ENCODE measurements around the gene HLF.

Gene HLF

DNA sequence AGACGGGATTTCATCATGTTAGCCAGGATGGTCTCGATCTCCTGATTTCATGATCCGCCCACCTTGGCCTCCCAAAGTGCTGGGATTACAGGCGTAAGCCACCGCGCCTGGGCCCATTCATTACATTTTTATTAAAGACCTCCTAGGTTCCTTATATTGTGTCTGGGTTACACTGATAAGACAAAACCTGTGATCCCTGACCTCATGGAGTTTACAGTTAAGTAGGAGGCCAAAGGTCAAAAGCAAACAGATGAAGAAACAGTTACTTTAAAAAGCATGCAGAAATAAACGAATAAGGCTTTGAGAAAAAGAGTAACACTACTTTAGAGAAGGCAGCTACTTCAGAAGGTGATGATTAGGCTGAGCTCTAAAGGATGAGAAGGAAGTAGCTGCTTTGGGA lies 14.9 kb upstream of the HLF start:
- H3K4me3 ChIP-seq (ENCODE audit: low read depth, low read length) = no peak overlapping the region

DNA sequence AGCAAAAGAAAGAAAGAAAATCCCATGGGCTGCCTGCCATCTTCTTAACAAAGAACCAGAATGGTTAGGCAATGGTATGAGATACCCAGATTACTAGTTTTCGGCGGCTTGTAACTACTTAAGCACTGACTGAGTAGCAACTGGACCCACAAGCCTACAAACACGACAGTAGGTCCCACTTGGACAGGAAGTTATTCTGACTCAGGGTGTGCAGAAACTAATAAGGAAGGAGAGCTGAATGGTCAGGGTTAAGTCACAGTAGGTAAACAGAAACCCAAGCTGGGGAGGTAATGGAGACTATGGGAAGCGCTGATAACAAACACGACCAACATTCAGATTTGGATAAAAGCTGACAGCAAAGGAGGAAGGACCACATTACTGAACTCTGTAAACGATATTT lies 10.4 kb upstream of the HLF start:
- no peak overlapping the region for H3K4me3 ChIP-seq (ENCODE audit: low read depth, low read length)

DNA sequence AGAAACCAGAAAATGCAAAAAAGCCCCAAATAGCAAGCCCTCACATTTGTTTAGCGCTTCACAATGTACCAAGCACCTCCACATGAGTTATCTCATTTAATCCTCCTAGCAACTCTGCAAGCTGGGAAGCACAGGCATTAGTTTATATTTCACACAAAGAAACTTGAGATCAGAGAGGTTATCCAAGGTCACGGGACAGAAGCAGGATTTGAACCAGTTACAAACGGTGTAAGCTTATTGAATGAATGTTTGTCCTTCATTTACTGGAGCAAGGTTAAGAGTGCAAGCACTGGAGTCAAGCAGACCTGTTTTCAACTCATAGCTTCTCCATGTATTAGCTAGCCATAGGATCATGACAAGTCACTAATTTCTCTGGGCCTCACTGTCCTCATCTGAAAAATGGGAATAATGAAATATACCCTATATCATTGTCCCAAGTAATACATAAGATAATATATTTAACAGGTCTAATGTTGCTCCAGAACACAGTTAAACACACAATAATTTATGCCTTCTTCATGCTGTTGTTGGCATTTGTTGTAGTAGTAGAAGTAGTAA lies 6.1 kb upstream of the HLF start:
- no peak overlapping the region for H3K4me3 ChIP-seq (ENCODE audit: low read depth, low read length)

DNA sequence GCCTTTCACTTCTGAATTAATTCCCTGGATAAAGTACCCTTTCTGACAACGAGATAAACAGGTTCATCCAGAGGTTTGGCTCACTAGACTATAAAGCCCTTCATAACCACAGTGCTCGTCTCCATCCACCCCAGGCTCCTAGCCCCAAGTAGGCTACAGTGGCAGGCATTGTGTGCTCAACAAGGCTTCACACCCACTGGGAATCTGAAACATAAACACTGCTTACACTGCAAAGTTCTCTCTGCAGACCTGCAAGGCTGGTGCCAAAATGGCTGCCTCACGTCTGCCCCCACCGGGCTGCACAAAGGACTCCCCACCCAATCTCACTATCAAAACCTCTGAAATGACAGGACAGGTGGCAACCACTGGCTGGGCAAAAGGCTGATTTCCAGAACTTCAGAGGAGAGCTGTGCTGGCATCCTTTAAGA lies 5.1 kb upstream of the HLF start:
- H3K4me3 ChIP-seq (ENCODE audit: low read depth, low read length) = no peak overlapping the region

DNA sequence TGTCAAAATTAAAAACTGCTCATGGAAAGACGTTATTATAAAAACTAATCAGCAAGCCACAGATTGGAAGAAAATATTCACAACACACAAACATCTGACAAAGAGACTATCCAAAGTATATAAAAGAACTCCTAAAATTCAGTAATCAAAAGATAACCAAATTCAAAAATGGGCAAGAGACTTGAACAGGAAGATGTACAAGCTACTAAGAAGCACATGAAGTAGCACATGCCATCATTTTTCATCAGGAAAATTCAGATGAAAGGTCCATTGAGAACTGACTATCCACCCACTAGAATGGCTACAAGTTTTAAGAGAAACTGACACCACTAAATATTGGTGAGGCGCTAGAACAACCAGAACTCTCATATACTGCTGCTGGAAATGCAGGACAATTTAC lies 3.4 kb upstream of the HLF start:
- no peak overlapping the region for H3K4me3 ChIP-seq (ENCODE audit: low read depth, low read length)

DNA sequence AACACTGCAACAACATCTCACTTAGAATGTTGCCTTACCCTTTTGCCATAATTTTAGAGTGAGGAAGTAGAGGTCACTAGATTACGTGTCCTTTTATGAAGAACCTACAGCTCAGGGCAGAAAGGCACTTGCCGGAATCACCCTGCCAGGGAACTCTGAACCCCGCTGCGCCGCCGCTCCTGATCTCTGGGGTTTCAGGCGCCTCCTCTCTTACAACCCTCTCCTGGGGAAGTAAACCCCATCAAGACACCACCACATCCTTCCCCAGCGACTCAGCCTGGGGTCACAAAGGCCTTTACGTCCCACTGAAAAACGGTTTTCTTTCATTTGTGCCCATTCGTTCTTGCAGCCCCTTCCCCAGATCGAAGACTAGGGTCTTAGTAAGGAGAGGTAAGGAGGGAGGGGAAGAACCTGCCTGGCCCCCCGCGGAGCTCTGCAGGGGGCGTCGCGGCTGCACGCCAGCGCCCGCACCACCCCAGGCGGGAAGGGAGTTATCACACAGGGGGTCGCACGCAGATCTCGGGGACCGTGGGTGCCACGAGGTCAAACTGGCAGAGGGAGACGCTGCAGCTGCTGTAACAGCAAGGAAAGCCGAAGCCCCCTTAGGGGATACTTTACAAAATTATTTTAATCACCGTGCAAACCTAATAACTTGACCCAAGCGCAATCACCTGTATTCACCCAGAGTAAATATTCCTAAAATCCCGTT lies 1.0 kb upstream of the HLF start:
- H3K4me3 ChIP-seq (ENCODE audit: low read depth, low read length) = peak overlapping the region; percentile 27

DNA sequence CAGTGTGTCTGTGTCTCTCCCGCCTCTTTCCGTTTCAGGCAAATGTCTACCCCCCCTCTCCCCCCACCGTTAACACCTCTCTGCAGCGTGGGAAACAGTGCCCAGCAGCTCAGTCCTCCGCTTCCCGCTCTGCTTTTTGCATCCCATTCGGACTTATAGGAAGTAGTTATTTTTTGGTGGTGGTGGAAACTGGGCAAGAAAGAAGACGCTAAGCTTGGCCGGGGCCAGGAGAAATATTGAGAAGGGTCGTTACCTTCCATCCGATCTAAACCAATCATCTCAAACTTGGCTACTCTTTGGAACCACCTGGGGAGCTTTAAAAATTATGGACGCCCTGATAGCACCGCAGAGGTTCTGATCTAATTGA lies 499 bp upstream of the HLF start:
- H3K4me3 ChIP-seq (ENCODE audit: low read depth, low read length) = no peak overlapping the region

DNA sequence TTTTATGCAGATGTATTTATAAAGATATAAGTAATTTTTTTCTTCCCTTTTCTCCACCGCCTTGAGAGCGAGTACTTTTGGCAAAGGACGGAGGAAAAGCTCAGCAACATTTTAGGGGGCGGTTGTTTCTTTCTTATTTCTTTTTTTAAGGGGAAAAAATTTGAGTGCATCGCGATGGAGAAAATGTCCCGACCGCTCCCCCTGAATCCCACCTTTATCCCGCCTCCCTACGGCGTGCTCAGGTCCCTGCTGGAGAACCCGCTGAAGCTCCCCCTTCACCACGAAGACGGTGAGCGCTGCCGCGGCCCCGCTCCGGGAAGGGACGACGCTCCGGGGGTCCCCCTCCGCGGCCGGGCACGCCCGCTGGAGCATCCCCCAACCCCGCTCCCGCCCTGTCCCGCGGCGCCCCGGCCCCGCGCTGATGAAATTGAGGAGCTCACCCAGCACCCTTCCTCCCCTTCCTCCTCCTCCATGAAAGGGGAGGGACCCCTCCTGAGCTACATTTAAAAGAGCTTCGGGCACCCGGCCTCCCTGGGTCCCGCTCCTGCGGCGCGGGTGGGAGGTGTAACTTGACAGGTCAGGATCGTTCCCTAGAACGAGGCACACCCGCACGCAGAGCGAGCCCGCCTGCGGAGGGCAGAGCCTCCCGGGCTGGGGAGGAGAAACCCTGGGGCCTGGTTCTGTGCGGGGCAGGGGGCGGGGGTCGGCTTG lies 706 bp downstream of the HLF start:
- H3K4me3 ChIP-seq (ENCODE audit: low read depth, low read length) = peak overlapping the region; percentile 20

DNA sequence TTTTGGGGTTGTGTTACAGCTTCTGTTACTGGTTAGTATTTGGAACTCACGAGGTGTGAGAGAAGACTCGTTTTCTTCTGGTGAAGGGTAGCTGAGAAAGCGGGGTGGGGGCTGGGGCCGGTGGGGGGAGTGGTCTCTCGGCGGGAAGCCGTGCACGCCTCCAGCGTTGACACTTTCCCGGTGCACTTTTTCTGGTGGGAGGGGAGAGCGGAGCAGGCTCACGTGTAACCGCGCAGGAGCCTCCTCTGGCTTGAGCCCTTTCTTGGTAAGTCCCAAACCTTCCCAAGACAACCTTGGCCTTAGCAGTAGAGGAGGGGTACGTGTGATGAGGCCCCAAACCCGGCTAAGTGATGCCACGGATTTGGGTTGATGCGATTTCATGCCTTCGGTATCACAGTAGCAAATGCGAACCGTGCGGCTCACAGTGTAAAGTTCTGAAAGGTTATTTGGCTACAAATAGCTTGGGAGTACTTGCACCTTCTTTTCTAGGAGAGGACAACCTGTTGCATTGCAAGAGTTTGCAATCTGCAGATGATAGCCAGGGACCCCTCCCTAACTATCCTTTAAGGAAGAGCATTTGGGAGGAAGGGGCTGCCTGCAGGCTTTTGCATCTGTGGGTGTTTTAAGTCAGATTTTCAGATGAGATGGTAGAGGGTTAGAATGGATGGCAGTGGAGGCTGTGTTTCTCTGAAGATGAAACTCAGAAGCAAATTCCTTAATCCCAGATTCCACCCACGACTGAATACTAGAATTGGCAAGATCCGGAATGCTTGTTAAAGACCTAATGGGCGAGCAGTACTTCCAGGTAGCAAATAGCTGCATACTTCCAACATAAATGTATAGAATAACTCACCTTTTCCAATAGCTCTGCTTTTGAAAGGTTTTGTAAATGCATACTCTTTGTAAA lies 1.5 kb downstream of the HLF start:
- peak overlapping the region; percentile 8 for H3K4me3 ChIP-seq (ENCODE audit: low read depth, low read length)

DNA sequence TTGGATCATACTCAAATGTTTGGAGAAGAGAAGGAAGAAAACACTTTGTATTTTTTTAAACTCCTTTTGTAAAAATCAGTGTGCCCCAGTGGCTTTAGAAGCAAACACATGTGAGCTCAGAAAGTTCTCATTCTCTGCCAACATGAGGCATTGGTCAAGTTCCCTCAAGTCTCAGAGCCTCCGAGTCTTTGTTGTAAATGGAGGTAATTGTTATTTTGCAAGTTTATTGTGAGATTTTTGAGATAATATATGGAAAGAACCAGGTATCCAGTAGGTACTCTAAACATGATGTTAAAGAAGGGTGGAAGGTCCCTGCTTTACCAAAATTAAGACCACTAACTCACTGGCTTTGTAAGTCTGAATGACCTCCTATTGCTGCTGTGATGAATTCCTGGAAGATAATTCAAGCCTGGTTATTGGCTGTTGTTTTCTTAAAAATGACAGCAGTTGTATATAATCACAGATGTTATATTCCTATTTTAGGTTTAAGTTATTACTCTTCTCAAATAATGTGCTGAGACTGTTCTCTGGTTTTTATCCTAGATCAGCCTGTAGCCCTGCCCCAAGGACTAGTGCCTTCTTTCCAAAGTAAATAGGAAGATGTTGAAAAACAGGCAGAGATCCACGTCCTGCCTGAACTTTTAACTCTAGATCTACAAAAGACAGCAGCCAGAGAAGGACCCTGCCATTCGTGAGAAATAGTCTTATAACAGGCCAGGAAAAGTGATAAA lies 2.4 kb downstream of the HLF start:
- H3K4me3 ChIP-seq (ENCODE audit: low read depth, low read length) = no peak overlapping the region

DNA sequence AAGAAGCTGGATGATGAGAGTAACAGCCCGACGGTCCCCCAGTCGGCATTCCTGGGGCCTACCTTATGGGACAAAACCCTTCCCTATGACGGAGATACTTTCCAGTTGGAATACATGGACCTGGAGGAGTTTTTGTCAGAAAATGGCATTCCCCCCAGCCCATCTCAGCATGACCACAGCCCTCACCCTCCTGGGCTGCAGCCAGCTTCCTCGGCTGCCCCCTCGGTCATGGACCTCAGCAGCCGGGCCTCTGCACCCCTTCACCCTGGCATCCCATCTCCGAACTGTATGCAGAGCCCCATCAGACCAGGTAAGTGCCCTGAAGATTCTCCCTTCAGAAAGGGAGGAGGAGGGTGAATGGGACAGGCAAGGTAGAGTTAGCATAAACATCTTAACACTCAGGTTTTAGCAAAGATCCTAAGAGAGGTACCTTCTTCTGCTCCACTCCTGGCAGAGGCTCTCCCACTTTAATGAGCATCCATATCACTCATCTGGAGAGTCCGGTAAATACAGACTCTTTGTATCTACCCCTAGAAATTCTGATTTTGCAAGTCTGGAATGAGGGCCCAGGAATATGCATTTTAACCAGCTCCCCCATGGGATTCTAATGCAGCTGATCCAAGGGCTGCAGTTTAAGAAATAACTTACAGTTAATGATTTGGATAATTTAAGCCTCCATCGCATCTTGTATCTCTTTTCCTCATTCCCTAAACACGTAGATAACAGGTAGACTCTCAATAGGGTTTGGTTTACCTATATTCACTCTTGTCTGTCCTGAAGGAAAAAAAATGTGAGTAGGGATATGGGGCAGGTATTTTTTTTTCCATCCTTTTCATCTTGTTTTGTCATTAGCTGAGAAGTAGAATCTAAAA lies 3.3 kb downstream of the HLF start:
- H3K4me3 ChIP-seq (ENCODE audit: low read depth, low read length) = no peak overlapping the region

DNA sequence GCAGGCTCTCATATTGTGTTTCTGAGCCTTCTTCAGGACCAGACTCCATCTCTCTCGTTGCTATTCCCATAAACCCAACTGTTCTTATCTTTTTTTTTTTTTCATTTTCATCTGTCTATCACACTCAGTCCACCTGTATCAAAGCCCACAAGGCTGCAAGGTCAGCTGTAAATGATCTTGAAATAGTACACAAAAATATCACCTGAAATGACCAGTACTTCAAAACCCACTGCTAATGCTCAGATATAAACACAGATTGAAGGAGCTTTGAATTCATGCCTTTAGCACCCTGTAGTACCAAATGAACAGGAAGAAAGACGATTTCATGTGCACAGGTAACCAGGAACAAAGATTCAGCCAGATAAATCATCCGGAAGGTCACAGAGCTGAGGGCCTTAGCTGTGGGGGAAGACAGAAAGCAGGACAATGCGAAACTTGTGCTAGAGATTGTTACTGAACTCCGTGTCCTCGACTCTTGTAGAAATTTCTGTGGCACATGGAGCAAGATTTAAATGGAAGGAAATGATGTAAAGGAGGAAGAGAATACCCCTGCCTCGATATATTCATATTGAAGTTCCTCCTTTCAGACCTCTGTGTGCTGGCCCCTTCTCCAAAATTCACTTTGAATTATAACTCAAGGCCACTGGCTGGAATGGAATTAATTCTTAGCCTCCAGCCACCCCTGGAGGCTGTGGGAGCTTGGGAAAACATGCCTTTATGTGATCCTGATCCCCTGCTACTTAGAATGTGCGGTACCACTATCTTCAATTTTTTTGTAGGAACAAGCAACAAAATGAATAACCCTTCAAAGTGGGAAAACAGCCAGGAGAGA lies 4.1 kb downstream of the HLF start:
- no peak overlapping the region for H3K4me3 ChIP-seq (ENCODE audit: low read depth, low read length)

DNA sequence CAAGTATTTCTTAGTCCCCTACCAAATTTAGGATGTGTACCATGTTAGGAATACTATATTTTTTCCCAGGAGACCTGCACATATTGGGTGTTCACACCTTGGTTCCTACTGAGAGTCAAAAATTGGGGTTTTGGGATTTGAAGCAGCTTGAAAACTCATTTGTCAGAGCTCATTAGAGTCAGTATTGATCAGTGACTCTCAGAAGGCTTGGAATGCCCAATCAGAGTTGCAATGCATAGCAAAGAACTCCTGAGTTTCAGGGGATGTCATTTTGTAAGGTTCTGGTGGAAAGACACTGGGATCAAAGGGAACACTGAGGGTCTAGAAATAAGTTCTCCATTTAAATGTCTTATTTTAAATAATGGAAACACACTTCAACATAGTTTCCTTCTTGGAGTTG lies 5.1 kb downstream of the HLF start:
- no peak overlapping the region for H3K4me3 ChIP-seq (ENCODE audit: low read depth, low read length)

DNA sequence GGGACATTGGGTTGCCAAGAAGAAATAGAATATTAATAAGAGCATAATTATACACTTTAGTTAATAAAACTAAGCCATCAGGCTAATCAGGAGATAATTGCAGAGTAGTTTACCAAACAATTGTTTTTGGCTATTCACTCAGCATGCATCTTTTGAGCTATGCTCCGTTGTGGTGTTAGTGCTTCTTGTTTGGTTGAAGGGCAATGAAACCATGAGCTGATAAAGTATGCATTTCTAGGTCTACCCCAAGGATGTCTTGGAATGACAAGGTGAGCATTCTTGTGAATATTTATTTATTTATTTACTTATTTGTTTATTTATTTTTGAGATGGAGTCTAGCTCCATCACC lies 6.4 kb downstream of the HLF start:
- H3K4me3 ChIP-seq (ENCODE audit: low read depth, low read length) = no peak overlapping the region

DNA sequence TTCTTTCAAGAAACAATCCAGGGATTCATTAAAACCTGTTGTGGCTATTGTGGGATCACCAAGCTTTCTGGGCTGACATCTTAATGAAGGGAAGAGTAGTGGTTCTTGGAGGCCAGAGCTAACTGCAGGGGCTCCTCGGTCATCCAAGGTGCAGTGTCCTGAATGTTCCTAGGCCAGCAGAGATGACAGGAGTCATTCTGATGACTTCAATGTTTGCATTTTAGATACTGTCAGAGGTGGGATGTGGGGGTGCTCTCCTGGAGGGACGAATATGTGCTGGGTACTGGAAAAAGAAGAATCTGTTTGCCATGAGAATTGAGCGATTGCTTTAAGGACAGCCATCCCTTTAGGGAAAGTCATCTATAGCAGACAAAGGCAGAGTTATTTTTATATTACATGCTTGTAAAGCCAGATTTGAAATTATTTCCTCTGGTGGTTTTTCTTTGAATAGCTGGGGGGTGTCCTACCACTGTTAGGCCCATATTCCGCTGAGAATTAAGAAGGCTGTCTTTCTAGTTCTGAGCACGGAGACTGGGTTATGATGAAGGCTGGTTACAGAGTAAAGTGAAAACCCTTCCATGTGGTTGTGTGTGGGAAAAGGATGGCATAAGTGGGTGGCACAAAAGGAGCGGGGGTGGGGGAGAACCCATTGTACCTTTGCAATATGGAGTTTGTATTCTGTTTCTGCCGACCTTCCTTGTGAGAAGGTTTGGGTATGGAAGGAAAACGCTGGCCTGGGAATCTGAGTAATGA lies 7.4 kb downstream of the HLF start:
- H3K4me3 ChIP-seq (ENCODE audit: low read depth, low read length) = no peak overlapping the region

DNA sequence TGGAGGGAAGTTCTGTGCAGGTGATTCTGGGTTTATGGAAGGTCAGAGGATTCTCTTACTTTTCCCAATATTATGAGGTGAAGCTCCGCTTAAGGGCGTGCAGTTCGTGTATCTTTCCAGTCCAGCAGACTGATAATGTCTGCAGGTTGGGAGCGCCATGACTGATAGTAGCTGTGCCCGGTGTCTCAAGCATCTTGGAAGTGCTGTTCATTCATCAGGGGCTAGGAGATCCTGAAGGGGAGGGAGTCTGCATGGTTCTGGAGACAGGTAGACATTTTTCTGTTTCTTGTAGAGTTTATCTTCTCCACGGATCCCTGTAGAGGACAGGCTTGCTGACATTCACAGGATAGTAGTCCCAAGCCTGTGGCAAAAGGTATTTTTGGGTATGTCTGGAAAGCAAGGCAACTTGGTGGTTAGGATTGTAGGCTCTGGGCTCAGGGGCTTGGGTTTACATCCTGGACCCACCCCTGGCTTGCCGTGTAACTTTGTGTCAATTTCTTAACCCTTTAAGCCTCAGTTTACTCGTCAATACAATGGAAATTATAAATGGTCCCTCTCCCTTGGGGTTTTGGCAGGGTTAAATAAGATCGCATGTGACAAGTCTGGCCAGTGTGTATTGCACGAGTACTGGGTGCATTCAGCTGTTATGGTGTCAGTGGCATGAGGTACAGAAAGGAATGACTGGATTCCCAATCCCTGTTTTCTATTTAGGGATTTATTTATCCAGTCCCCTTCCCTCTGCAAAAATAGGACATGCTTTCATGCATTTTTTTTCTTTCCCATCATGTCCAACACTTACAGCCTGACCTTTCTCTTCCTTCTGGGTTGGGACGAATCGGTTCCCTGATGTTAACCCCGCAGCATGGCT lies 8.2 kb downstream of the HLF start:
- H3K4me3 ChIP-seq (ENCODE audit: low read depth, low read length) = no peak overlapping the region

DNA sequence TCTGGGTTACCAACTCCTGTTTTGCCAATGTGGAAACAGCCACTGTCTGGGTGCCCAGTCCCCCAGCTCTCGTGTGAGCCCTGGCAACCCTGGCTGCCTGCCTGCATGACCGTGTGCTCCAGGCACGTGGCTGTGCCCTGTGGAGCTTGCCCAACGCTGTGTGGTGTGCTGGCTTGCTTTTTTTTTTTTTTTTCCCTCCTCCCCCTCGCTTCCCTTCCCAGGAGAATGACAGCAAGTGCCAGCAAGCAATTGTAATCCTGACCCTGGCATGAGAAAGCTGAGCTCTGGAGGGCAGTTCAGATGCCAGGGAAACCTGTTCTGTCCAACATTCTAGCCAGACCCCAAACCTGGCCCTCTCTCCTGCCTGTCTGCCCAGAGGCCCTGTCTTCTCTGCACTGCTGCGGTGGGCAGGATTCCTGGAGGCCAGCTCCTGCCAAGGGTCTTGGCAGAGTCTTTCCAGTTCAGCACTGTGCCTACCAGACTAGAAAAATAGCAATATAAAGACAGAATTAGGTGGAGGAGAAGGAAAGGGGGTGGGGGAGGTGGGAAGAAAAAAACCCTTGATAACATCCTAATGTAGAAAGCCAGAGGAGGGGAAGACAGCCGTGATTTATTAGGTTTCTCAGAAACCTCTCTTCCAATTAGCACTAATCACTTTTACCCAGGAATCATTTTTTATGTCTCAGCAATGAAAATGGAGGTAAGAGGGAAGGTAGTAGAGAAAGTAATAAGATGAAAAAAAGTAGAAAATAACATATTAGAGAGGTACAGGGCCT lies 9.0 kb downstream of the HLF start:
- no peak overlapping the region for H3K4me3 ChIP-seq (ENCODE audit: low read depth, low read length)
